GM21619 (cell line): Measurements from ENCODE around the gene FASN.
"Not testable (repeated sequence)": the region's sequence is repeated elsewhere in the genome, so short reads cannot be mapped to it uniquely, and the experiment has no call there.

Experiments
- ATAC-seq: cut with Tn5 transposase; IDR thresholded peaks from one replicate; pipeline ENCODE4 v1.9.1; 2021; ENCODE audit not compliant: unreplicated experiment

FASN gene

DNA sequence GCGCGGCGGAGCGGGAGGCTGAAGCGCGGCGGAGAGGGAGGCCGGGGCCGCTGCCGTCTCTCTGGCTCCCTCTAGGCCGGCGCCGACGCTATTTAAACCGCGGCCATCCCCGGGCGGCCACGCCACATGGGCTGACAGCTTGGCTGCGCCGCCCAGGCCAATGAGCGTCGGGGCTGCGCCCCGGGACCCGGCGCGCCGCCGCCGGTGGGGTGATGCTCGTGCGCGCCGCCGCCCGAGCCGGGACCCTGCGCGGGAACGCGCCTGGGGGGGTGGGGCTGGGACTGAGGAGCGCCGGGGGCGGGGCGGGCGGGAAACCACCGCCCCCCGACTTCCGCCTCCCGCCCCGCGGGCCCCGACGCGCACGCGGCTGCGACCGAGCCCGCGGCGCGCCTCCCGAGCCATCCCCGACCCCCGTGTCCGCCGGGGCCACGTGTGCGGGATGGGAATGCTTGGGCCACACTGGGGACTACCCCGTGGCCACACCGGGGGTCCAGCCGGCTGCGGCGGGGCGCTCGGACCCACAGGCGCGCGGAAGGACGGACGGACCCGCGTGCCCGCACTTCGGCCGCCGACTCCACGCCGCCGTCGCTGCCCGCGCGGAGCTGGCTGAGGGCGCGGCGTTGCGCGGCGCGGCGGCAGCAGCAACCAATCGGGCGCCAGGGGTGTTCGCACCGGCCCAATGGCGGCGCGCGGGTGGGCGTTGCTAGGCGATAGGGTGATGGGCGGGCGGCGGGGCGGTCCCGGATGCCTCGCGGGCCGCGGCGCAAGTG lies at the start of gene FASN:
Gene FASN, minus strand, starts transcription at position 68 of the 770 bp plus-strand sequence. CDS start 1,791 bp downstream, outside the sequence.
- ATAC-seq = peak; percentile 65

DNA sequence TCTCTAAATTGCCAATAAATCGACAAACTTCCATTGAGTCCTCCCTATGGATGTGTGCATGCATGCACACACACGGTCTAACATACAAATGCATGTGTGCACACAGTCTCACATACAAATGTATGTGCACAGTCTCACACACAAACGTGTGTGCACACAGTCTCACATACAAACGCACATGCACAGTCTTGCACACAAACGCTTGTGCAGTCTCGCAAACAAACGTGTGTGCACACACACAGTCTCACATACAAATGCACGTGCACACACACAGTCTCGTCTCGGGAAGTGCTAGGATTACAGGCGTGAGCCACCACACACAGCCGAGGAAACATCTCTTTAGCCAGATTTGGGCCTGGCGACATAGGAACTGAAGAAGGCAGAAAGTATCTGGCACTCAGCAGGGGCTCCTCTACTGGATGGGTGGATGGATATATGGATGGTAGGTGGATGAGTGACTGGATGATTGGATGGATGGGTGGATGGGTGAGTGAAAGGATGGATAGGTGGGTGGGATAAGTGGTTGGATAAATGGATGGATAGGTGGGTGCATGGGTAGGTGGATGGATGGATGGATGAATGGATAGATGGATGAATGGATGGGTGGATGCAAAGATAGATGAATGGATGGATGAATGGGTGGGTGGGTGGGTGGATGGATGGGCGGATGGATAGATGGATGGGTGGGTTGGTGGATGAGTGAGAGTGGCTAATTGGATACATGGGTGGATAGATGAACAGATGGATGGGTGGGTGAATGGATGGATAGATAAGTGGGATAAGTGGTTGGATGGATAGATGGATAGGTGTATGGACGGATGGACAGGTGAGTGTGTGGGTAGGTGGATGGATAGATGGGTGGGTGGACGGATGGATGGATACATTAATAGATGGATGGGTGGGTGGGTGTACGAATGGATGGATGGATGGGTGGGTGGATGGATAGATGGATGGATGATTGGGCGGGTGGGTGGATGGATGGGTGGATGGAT lies 48.9 kb upstream of the FASN start:
- no peak for ATAC-seq

DNA sequence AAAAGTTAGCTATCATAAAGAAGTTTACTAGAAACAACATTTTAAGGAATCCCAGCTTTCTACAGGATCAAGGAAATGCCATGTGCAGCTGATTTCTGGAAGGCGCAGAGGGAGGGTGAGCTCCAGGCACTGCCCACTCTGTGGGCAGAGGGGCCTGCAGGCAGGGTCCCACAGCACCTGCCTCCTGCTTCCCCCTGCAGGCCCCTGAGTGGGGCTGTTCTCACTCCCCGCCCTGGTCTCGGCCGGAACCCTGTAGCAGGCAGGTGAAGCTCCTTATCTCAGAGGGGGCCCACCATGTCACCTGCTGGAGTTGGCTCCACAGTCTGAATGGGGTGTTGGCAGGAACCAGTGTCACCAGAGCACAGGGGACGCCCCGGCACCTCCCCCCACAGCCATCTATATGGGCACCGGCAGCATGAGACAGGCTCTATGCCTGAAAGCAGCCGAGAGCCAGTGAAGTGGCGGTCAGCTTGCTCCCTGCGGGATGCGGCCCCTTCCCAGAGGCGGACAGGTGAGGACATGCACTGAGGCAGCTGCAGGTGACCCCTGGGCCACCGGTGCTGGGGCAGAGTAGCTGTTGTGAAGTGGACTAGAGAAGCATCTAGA lies 47.6 kb upstream of the FASN start:
- ATAC-seq = no peak

DNA sequence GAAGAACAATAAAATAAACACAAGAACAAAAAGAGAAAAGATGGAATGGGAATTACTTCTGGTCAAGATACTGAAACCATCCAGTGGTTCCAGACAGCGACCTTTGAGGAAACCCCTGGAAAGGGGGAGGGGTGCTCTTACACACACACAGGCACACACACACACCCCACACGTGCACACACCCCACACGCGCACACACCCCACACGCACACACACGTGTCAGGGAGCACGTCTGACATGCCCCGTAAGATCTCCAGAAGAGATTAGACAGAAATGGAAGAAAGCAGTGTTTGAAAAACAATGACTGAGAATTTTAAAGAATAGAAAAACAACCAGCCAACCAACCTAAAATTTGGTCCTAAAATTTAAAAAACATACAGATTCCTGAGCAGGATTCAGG lies 45.3 kb upstream of the FASN start:
- ATAC-seq = no peak

DNA sequence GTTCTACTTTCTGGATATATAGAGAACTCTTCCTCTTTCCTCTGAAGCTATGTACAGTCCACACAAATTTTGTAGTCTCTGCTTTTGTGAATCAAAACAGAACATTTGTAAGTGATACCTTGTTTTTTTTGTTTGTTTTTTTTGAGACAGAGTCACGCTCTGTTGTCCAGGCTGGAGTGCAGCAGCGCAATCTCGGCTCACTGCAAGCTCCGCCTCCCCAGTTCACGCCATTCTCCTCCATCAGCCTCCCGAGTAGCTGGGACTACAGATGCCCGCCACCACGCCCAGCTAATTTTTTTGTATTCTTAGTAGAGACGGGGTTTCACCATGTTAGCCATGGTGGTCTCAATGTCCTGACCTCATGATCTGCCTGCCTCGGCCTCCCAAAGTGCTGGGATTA lies 41.9 kb upstream of the FASN start:
- not testable (repeated sequence) for ATAC-seq

DNA sequence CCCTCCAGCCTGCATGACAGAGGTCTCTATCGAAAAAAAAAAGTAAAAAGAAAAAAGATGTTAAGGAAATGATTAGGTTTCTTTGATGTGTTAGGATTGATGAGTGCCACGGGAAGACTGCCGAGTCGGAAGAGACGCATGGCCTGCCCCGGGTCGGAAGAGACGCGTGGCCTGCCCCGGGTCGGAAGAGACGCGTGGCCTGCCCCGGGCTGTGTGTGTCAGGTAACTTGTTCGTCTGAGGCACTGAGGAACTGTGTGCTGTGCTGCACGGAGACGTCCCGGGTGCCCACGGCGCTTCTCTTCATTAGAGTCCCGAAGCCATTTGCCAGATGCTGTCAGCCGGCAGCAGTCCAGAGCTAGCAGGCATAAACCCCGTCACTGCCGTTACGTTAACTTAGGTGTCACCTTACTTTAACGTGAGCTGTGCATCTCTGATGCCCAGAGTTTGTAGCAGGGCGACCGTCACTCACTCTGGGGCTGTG lies 40.5 kb upstream of the FASN start:
- no peak for ATAC-seq

DNA sequence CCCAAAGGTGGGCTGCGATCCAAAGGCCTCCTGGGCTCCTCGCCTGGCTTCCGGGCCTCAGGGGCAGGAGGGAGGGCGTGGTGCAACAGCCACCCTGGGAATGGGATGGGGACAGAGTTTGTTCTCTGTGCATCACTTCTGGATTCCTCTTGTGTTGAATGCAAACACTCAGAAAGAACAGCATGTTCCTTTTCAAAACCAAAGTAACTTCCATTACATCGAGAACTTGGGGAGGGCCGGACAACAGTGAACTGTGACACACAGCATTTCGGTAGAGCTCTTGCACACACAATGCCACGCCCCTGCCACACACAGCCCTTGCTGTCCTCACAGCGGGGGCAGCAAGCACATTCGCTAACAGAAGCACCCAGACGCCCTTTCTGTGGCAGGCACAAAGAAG lies 36.1 kb upstream of the FASN start:
- no peak for ATAC-seq

DNA sequence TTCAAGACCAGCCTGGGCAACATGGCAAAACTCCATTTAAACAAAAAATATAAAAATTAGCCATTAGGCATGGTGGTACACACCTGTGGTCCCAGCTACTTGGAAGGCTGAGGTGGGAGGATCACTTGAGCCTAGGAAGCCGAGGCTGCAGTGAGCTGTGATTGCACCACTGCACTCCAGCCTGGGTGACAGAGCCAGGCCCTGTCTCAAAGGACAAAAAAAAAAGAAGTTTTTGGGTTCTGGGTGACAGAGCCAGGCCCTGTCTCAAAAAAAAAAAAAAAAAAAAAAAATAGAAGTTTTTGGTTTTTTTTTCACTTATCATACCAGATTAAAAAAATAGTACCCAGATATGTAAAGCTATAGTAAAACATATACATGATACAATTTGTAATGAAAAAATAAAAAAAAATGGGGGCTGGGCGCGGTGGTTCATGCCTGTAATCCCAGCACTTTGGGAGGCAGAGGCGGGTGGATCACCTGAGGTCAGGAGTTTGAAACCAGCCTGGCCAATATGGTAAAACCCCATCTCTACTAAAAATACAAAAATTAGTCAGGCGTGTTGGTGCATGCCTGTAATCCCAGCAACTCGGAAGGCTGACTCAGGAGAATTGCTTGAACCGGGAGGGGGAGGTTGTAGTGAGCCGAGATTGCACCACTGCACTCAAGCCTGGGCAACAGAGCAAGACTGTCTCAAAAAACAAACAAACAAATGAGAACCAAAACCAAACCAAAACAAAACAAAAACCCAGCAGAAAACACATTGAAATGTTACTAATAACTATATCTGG lies 35.3 kb upstream of the FASN start:
- not testable (repeated sequence) for ATAC-seq

DNA sequence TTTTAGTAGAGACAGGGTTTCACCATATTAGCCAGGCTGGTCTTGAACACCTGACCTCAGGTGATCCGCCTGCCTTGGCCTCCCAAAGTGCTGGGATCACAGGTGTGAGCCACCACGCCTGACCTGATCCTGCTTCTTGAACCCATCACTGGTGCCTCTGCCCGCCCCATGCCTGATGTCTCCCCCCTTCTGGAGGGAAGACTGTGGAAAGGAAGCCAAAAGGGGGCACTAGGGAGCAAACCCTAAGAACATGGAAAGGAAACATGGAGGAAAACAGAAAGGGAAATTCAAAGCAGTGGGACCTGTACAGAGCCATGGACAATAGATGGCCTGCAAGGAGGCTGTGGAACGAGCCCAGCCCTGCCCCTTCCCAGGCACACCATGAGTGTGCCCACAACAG lies 31.1 kb upstream of the FASN start:
- ATAC-seq = no peak

DNA sequence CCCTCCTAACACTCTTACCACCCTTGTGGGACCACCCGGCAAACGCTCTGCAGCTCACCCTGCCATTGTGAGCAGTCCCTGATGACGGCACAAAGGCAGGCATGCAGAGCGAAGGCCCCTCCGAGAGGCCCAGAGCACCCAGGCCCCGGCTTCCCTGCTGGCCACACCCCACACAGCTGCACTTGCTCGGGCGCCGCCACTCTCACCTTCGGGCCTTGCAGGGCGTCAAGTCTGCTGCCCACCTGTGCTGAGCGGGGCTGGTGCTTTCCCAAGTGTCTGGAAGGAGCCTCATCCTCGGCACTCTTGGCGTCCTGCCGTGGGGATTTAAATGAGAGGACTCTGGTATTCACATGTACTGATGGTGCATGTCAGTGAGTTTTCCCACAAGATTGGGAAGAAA lies 30.3 kb upstream of the FASN start:
- ATAC-seq = no peak

DNA sequence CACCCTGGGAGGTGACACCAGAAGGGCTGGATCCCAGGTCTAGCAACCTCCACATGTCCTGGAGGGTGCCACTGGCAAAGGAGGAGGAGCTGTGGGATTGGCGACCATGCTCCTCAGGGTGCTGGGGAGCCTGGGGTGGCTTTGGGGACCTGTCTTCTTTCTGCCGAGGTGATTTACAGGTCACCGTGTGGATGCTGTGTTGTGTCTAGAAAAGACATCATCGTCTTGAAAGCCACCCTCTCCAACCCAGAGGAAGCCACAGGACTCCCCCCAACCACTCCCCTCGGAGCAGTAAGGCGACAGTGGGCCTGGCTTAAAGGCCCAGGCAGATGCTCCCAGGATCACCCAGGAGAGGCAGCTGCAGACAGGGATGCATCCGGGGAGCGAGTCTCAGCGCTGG lies 29.7 kb upstream of the FASN start:
- no peak for ATAC-seq

DNA sequence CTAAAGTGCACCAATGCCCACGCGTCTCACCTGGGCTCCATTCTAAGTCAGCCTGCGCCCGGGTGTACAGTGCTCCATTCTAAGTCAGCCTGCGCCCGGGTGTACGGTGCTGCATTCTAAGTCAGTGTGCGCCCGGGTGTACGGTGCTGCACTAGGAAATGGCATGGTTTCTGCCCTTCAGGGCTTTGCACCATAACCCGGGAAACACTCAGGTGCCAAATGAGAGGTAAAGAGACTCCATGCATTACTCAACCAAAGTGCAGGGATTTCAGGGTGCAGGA lies 29.2 kb upstream of the FASN start:
- no peak for ATAC-seq

DNA sequence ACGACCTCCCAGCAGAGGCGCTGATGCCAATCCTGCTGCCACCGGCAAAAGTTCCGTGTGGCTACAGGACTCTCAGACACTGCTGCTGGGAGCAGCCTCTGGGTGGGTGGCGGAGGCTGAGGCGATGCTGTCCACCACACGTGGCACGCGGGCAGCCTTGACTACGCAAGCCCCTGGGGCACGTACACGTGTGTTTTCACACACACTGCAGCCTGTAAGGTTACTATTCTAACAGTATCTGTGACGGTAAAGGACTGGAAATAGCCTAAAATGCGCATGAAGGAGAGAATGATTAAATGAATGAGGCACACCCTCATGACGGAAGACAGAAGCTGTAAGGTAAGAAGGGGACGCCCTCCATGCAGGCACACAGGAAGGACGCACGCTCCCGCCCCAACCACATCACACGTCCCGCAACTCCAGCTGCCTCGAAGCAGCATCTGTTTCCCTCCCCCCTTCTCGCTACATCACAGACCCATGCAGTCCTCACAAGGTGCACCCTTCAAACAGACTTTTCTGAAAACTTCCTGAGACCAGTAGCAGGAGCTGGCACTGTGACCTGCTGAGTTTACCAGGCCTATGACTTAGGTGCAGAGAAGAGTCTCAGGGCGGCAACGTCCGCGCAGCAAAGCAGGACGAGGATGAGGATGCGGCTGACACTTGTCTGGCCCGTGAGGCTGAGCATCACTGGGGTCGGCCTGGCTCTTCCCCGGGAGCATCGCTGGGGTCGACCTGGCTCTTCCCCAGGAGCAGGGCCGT lies 28.7 kb upstream of the FASN start:
- ATAC-seq = no peak

DNA sequence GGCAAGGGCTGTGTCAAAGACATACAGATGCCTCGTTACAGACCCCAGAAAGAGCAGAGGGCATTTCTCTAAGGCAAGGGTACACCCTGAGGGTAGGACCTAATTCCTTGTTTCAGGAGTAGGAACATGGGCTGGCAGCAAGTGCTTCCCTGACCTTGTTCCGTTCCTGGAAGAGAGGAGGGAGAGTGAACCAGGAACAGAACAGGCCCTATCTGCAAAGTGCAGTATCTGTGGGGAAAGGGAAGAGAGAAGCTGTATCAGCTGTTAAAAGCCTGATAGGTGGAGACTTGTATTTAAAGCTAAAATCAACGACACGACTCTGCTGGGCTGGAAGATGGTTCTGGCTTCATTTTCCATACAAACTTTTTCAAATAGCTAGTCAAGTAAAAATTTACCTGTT lies 26.1 kb upstream of the FASN start:
- no peak for ATAC-seq

DNA sequence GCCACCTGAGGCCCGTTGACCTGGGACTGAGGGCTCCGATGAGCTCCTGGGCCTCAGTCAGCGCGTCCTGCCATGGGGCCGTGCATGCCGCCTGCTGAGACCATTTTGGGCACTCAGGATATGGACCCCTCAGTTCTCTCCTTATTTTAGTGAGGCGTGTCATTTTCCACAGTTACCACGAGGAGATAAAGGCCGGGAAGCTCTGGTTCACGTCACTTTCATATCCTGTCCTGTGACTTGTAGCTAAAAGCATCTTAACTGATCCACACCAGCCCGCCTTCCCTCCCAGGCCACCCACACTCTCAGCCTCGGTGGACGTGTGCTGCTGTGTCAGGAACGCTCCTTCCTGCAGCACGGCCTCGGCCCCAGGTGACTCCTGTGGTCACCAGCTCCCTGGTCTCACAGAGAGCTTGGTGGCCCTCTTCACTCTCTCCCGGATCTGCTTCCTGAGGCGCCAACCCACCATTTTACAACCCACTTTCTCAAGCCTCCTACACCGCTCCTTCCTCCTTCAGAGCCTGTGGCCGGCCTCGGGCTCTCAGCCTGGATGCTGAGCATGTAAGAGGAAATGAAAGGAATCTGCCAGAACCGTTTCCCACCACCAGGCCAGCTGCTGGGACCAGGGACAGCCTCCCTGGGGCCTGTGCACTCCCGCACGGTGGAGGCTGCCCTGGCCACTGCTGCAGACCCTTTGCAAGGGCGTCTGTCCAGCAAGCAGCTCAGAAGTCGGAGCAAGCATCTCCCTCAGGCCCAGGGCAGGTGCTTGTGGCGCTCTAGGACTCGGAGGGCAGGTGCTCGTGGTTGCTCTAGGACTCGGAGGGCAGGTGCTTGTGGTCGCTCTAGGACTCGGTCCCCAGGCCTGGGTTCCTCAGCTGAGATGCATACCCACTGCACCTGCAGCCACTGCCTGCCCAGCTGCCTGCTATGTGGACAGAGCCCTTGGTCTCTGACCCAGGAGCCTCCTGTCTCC lies 23.9 kb upstream of the FASN start:
- ATAC-seq = no peak

DNA sequence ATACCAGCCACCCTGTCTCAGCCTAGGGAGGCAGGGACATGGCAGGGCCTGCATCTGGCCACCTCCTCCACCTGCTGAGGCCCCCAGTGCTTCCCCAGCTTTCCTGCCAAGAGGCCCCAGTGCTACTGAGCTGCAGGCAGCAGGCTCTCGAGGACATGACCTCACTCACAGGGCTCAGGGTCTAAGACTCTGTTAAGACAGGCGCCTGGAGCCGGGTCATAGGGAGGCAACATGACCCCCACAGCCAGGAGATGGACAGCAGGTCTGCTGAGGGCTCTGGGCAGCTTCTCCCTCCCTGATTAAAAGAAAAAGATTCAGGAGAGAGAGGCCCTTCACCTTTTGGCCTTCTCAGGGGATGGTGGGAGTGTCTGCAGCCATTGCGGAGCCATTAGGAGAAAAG lies 23.2 kb upstream of the FASN start:
- ATAC-seq = no peak

DNA sequence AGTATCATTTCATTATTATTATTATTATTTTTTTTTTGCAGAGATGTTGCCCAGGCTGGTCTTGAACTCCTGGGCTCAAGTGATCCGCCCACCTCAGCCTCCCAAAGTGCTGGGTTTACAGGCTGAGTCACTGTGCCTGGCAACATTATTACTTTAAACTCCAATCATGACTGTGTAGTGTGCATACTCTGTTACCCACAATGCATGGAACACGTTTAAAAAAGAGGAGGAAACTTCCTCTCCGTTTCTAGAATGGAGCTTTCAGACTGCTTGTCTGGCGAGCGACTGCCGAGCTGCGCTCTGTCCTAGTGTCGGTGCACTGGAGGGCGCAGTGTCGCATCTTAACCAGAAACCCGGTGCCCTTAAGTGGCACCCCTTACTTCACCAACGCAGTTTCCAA lies 22.1 kb upstream of the FASN start:
- no peak for ATAC-seq

DNA sequence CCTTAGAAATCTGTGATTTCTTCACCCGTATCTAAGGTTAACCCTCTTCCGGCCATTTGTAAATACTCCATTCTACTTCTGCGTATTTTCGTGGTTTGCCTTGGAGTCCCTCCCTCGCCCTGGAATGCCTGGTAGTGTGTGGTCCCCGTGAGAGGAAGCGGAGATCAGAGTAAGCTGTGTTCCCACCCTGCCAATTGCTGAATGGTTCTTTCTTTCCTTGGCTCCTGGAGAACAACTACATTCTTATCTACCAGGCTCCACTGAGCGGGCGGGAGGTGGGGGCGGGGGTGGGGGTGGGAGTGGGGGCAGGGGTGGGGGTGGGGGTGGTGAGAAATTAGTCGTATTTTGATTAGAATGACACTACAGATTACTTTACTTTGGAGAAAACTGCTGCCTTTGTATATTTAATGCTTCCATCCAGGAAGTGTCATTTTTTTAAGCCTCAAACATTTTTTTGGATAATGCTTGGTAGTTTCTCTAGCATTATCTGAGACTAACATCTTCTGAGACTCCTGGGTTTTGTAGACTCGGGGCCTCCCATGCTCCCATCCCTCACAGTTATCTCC lies 20.9 kb upstream of the FASN start:
- ATAC-seq = no peak
